ENCODE measurements around the gene HBM. TPM values are rescaled to one million over a fixed set of nuclear protein-coding genes. Genes with fewer than 3 reads are reported as not detected.

The HBM gene
- polyA plus RNA-seq, 1 of the 3 experiments (the other 2 are of a cell fraction): not detected

- Histone ChIP-seq H3K79me2 (ENCODE audit: insufficient read depth) (no peaks in the 10 kb centered on the region), H3K27ac (ENCODE audit: low read depth in 2 of 2, low read length in 1 of 2) (no peak overlapping the region), H3F3A (replicated peaks; ENCODE audit: insufficient read depth) (no peaks in the 10 kb centered on the region), H3K4me2 (no peak overlapping the region), H3K27me3 (ENCODE audit: insufficient read depth) (no peaks in the 10 kb centered on the region), H3K36me3 (replicated peaks in 1 of 2; ENCODE audit: control insufficient read depth in 1 of 2, insufficient read depth in 2 of 2, low read length in 1 of 2) (no peaks in the 10 kb centered on the region), H2AFZ (ENCODE audit: low read depth) (no peak overlapping the region), H3K9ac (no peak overlapping the region), H3K4me3 (ENCODE audit: low read depth in 2 of 2, low read length in 1 of 2) (no peak overlapping the region), H3K9me2 (no peaks in the 10 kb centered on the region), H3K9me3 (no peaks in the 10 kb centered on the region), H3K4me1 (ENCODE audit: control insufficient read depth in 1 of 2, insufficient read depth in 2 of 2, low read depth in 1 of 2, low read length in 1 of 2) (peaks cover 0 to 7% of the 10 kb centered on the region in 2 experiments; a peak in 1 of 4 replicates), H4K20me1 (ENCODE audit: insufficient read depth) (no peaks in the 10 kb centered on the region)
- ChIA-PET POLR2A (no interaction called here), CTCF (no interaction called here)
- 86% methylated on average over 2 of the region's 2 CpGs for WGBS (ENCODE audit: low lambda C conversion rate)
- no peak for DNase-seq
- TF ChIP-seq, protein P1, sequence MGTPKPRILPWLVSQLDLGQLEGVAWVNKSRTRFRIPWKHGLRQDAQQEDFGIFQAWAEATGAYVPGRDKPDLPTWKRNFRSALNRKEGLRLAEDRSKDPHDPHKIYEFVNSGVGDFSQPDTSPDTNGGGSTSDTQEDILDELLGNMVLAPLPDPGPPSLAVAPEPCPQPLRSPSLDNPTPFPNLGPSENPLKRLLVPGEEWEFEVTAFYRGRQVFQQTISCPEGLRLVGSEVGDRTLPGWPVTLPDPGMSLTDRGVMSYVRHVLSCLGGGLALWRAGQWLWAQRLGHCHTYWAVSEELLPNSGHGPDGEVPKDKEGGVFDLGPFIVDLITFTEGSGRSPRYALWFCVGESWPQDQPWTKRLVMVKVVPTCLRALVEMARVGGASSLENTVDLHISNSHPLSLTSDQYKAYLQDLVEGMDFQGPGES (IDR thresholded peaks at IDR 0.05; ENCODE audit: low read depth, low read length): no peak
- TF ChIP-seq FOXJ3 (CRISPR knock-in tag; IDR thresholded peaks at IDR 0.05) (no peak), RFX5 (IDR thresholded peaks at IDR 0.05; ENCODE audit: low read length) (no peak), FOXM1 (IDR thresholded peaks at IDR 0.05; ENCODE audit: low read depth) (no peak), RCOR1 (IDR thresholded peaks at IDR 0.05; ENCODE audit: low read length) (no peak), FOSL2 (IDR thresholded peaks at IDR 0.05; ENCODE audit: borderline replicate concordance, low read depth) (no peak), CHD2 (IDR thresholded peaks at IDR 0.05; ENCODE audit: low read length, partially characterized antibody) (no peak), PBX3 (IDR thresholded peaks at IDR 0.05) (no peak), TAF1 (IDR thresholded peaks at IDR 0.05; ENCODE audit: borderline replicate concordance, low read depth, low read length) (no peak), TCF12 (IDR thresholded peaks at IDR 0.05) (no peak), JUND (IDR thresholded peaks at IDR 0.05) (no peak), EZH2phosphoT487 (IDR thresholded peaks at IDR 0.05; ENCODE audit: borderline replicate concordance, low read depth) (no peak)
These were observed 19.1 kb upstream of the HBM start for GRCh38 chr16:146646-147045.

DNA sequence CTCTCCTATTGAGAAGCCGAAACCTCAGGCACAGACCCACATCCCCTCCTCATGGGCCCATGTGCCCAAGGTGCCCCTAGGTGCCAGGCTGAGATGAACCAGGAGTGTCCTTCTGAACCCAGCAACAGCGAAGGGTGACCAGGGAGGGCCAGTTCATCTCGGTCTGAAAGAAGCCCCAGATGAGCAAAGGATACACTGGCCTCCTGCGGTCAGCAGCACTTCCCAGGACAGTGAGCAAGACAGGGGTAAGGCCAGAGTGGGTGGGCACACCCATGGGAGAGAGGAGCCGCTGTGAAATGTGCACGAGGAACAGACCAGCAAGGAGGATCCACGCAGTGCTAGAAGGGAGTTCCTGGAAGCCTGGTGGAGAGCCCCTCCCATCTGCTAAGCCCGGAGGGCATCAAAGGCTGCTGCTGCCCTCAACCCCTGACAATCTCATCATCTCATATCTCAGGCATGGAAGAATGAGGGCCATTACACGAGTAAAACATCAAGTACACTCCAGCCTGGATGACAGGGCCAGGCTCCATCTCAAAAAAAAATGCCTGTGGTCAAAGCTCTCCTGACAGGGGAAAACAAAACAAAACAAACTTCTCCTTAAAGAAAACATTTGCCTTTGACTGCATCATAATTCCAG lies 16.6 kb upstream of the HBM start:
- TF ChIP-seq GATA2 (CRISPR knock-in tag; IDR thresholded peaks at IDR 0.05) (peak; percentile 26; the same call in 1 of the 2 replicates), RCOR1 (IDR thresholded peaks at IDR 0.05; ENCODE audit: low read length) (peak; percentile 70), TEAD4 (IDR thresholded peaks at IDR 0.05; ENCODE audit: borderline replicate concordance, insufficient read depth) (no peak)
- peak; percentile 75 for DNase-seq
- Histone ChIP-seq H3F3A (replicated peaks; ENCODE audit: insufficient read depth) (no peaks in the 10 kb centered on the region), H3K9ac (no peak overlapping the region), H3K27me3 (ENCODE audit: insufficient read depth) (no peaks in the 10 kb centered on the region), H3K4me2 (no peak overlapping the region), H3K36me3 (replicated peaks in 1 of 2; ENCODE audit: control insufficient read depth in 1 of 2, insufficient read depth in 2 of 2, low read length in 1 of 2) (no peaks in the 10 kb centered on the region), H3K9me2 (no peaks in the 10 kb centered on the region), H3K27ac (ENCODE audit: low read depth in 2 of 2, low read length in 1 of 2) (no peak overlapping the region), H2AFZ (ENCODE audit: low read depth) (no peak overlapping the region), H4K20me1 (ENCODE audit: insufficient read depth) (no peaks in the 10 kb centered on the region), H3K4me3 (ENCODE audit: low read depth in 2 of 2, low read length in 1 of 2) (no peak overlapping the region), H3K9me3 (no peaks in the 10 kb centered on the region), H3K4me1 (ENCODE audit: control insufficient read depth in 1 of 2, insufficient read depth in 2 of 2, low read depth in 1 of 2, low read length in 1 of 2) (peaks cover 0 to 7% of the 10 kb centered on the region in 2 experiments; a peak in 1 of 4 replicates), H3K79me2 (ENCODE audit: insufficient read depth) (no peaks in the 10 kb centered on the region)
- POLR2A ChIA-PET: no interaction called here
- WGBS (ENCODE audit: low lambda C conversion rate): 38% methylated on average over 9 of the region's 9 CpGs
- CTCF ChIA-PET: interaction anchor here (0.8 to 1.9 kb wide), 4 partner anchors 31 to 83 kb away, joined by 3 to 7 read pairs (median 4); partner anchors contain the start of gene HBQ1

All from SK-N-SH (cell line).